ENCODE results near the gene PDE4D.
A peak's percentile ranks its signal among the peaks of the same experiment; 100 is the strongest.

Gene PDE4D

GRCh38 chr5:59125011-59125961 lies 768.2 kb downstream of the PDE4D start:
- DNase-seq: peak; percentile 29 to 36

- DNase-seq: peak in 1 of 2 experiments; percentile 14
Measured at GRCh38 chr5:59123595-59124561, 769.6 kb downstream of the PDE4D start.

GRCh38 chr5:59119480-59119879 lies 774.0 kb downstream of the PDE4D start:
- no peak for DNase-seq

- no peak for DNase-seq
Measured at GRCh38 chr5:59117320-59117719, 776.2 kb downstream of the PDE4D start.

- DNase-seq: no peak
Measured at GRCh38 chr5:59116231-59116865, 777.2 kb downstream of the PDE4D start.

- DNase-seq: no peak
Measured at GRCh38 chr5:59115345-59115744, 778.2 kb downstream of the PDE4D start.

- DNase-seq: no peak
Measured at GRCh38 chr5:59109383-59109782, 784.1 kb downstream of the PDE4D start.

- no peak for DNase-seq
Measured at GRCh38 chr5:59107692-59108091, 785.8 kb downstream of the PDE4D start.

- DNase-seq: no peak
Measured at GRCh38 chr5:59104400-59105127, 789.0 kb downstream of the PDE4D start.

- no peak for DNase-seq
Measured at GRCh38 chr5:59103303-59103702, 790.2 kb downstream of the PDE4D start.

- no peak for DNase-seq
Measured at GRCh38 chr5:59102437-59102836, 791.1 kb downstream of the PDE4D start.

- no peak for DNase-seq
Measured at GRCh38 chr5:59100875-59101274, 792.7 kb downstream of the PDE4D start.

GRCh38 chr5:59099995-59100345 lies 793.6 kb downstream of the PDE4D start:
- DNase-seq: no peak

- no peak for DNase-seq
Measured at GRCh38 chr5:59099270-59099994, 794.1 kb downstream of the PDE4D start.

- DNase-seq: no peak
Measured at GRCh38 chr5:59098743-59099142, 794.8 kb downstream of the PDE4D start.

GRCh38 chr5:59097712-59098111 lies 795.8 kb downstream of the PDE4D start:
- no peak for DNase-seq

- DNase-seq: no peak
Measured at GRCh38 chr5:59097116-59097515, 796.4 kb downstream of the PDE4D start.

GRCh38 chr5:59095480-59095879 lies 798.0 kb downstream of the PDE4D start:
- DNase-seq: no peak

GRCh38 chr5:59094864-59095263 lies 798.7 kb downstream of the PDE4D start:
- DNase-seq: no peak

GRCh38 chr5:59093329-59093728 lies 800.2 kb downstream of the PDE4D start:
- no peak for DNase-seq

GRCh38 chr5:59092758-59093157 lies 800.8 kb downstream of the PDE4D start:
- peak in 1 of 2 experiments; percentile 8 for DNase-seq

- no peak for DNase-seq
Measured at GRCh38 chr5:59091965-59092364, 801.6 kb downstream of the PDE4D start.

Data from SHP77 (cell line).